DOHH2 (cell line): ENCODE measurements around the gene ANKMY1.

ENCODE experiments used
- H3F3A ChIP-seq: fragments of 200-600 bp; sonication (generic), shearing (Covaris generic); 2 replicates; pipeline ENCODE4 v1.6.0; 2016; ENCODE audit warnings: antibody characterized with exemption, mild to moderate bottlenecking; ENCODE audit not compliant: control insufficient read depth, insufficient read depth
- H3K27ac ChIP-seq: fragments of 200-600 bp; sonication (generic); 2 replicates; pipeline ENCODE4 v1.5.1; 2014; ENCODE audit warnings: low read depth, mild to moderate bottlenecking, low read length, moderate library complexity
- H3K27me3 ChIP-seq: fragments of 200-600 bp; sonication (generic); 2 replicates; pipeline ENCODE4 v1.6.1; 2014; ENCODE audit warnings: mild to moderate bottlenecking, low read length, mixed read lengths; ENCODE audit not compliant: control insufficient read depth
- H3K36me3 ChIP-seq: fragments of 200-600 bp; sonication (generic); 2 replicates; pipeline ENCODE4 v1.6.1; 2014; ENCODE audit warnings: mild to moderate bottlenecking, low read length, moderate library complexity, mixed read lengths; ENCODE audit not compliant: control insufficient read depth
- H3K4me1 ChIP-seq: fragments of 200-600 bp; sonication (generic); 2 replicates; pipeline ENCODE4 v1.6.1; 2014; ENCODE audit warnings: mild to moderate bottlenecking, low read length, mixed read lengths; ENCODE audit not compliant: control insufficient read depth
- H3K4me2 ChIP-seq: fragments of 200-600 bp; sonication (generic); 2 replicates; pipeline ENCODE4 v1.6.0; 2014; ENCODE audit warnings: mild to moderate bottlenecking, low read length, moderate library complexity
- H3K4me3 ChIP-seq: fragments of 200-600 bp; sonication (generic); 2 replicates; pipeline ENCODE4 v1.5.1; 2014; ENCODE audit warnings: mild to moderate bottlenecking, low read length, mixed read lengths
- H3K79me2 ChIP-seq: fragments of 200-600 bp; sonication (generic); 2 replicates; pipeline ENCODE4 v1.6.1; 2014; ENCODE audit warnings: mild to moderate bottlenecking, low read length, mixed read lengths; ENCODE audit not compliant: control insufficient read depth
- H3K9me2 ChIP-seq: fragments of 200-600 bp; sonication (generic); replicated peaks from 2 replicates; pipeline ENCODE4 v1.6.1; 2014; ENCODE audit warnings: mild to moderate bottlenecking, low read length, mixed read lengths; ENCODE audit not compliant: control insufficient read depth
- H3K9me3 ChIP-seq: fragments of 200-600 bp; sonication (generic); 2 replicates; pipeline ENCODE4 v1.6.1; 2014; ENCODE audit warnings: antibody characterized with exemption, low read length, mixed read lengths; ENCODE audit not compliant: control insufficient read depth, insufficient read depth
- H4K20me1 ChIP-seq: fragments of 200-600 bp; sonication (generic); 2 replicates; pipeline ENCODE4 v1.6.0; 2014; ENCODE audit warnings: low read depth, mild to moderate bottlenecking, antibody characterized with exemption, low read length, moderate library complexity; ENCODE audit not compliant: control insufficient read depth, insufficient read depth
- EZH2phosphoT487 ChIP-seq: fragments of 200-600 bp; sonication (generic); IDR thresholded peaks from 2 replicates; pipeline ENCODE4 v1.6.1; 2017; ENCODE audit warnings: borderline replicate concordance, mild to moderate bottlenecking, antibody characterized with exemption, low read length, moderate library complexity, mixed read lengths
- TF ChIP-seq, protein P1 (sequence below): fragments of 200-600 bp; sonication (generic); IDR thresholded peaks from one replicate; pipeline ENCODE4 v1.5.1; 2014; ENCODE audit warnings: antibody characterized with exemption, mild to moderate bottlenecking, low read depth, low read length; ENCODE audit not compliant: poor library complexity, severe bottlenecking

Gene ANKMY1

DNA sequence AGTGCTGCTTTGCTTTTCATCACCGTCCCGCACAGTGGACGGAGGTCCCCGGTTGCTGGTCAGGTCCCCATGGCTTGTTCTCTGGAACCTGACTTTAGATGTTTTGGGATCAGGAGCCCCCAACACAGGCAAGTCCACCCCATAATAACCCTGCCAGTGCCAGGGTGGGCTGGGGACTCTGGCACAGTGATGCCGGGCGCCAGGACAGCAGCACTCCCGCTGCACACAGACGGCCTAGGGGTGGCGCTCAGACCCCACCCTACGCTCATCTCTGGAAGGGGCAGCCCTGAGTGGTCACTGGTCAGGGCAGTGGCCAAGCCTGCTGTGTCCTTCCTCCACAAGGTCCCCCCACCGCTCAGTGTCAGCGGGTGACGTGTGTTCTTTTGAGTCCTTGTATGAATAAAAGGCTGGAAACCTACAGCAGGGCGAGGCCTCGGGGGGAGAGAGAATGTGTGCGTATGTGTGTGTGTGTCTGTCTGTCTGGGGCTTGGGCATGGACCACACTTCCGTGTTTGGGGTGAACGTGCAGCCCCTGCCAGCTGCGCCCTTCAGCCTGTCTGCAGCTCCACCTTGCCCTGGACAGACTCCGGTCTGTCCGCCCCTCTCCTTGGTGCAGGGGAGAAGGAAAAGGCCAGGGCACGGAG is 90.0 kb downstream of the ANKMY1 start:
- Histone ChIP-seq H3K9me2 (no peaks in the 10 kb centered on the region), H3K4me1 (no peaks in the 10 kb centered on the region), H3K36me3 (no peaks in the 10 kb centered on the region), H3K79me2 (no peaks in the 10 kb centered on the region), H3K27ac (no peak overlapping the region), H3F3A (no peaks in the 10 kb centered on the region), H3K27me3 (no peaks in the 10 kb centered on the region), H3K9me3 (no peaks in the 10 kb centered on the region), H3K4me3 (no peak overlapping the region), H4K20me1 (no peaks in the 10 kb centered on the region), H3K4me2 (no peak overlapping the region)
- no peak for TF ChIP-seq EZH2phosphoT487
- TF ChIP-seq, protein P1, sequence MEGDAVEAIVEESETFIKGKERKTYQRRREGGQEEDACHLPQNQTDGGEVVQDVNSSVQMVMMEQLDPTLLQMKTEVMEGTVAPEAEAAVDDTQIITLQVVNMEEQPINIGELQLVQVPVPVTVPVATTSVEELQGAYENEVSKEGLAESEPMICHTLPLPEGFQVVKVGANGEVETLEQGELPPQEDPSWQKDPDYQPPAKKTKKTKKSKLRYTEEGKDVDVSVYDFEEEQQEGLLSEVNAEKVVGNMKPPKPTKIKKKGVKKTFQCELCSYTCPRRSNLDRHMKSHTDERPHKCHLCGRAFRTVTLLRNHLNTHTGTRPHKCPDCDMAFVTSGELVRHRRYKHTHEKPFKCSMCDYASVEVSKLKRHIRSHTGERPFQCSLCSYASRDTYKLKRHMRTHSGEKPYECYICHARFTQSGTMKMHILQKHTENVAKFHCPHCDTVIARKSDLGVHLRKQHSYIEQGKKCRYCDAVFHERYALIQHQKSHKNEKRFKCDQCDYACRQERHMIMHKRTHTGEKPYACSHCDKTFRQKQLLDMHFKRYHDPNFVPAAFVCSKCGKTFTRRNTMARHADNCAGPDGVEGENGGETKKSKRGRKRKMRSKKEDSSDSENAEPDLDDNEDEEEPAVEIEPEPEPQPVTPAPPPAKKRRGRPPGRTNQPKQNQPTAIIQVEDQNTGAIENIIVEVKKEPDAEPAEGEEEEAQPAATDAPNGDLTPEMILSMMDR, result no peak

DNA sequence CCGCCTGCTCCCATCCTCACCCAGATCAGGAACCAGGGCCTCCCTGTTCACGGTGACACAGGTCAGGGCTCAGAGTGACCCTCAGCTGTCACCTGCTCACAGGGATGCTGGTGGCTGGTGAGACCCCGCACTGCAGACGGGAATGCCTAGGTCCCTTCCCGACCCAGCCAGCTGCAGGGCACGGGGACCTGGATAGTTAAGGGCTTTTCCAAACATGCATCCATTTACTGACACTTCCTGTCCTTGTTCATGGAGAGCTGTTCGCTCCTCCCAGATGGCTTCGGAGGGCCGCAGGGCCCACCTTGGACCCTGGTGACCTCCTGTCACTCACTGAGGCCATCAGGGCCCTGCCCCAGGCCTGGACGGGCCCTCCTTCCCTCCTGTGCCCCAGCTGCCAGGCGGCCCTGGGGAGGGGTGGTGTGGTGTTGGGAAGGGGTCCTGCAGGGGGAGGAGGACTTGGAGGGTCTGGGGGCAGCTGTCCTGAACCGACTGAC is 90.6 kb downstream of the ANKMY1 start:
- no peak overlapping the region for H3K4me3 ChIP-seq
- no peaks in the 10 kb centered on the region for H4K20me1 ChIP-seq
- no peak for TF ChIP-seq EZH2phosphoT487
- TF ChIP-seq, protein P1, result no peak
- H3K4me2 ChIP-seq, result no peak overlapping the region
- no peaks in the 10 kb centered on the region for H3F3A ChIP-seq
- H3K9me2 ChIP-seq, result no peaks in the 10 kb centered on the region
- no peaks in the 10 kb centered on the region for H3K36me3 ChIP-seq
- H3K27me3 ChIP-seq, result no peaks in the 10 kb centered on the region
- H3K9me3 ChIP-seq, result no peaks in the 10 kb centered on the region
- no peaks in the 10 kb centered on the region for H3K79me2 ChIP-seq
- H3K27ac ChIP-seq, result no peak overlapping the region
- H3K4me1 ChIP-seq, result no peaks in the 10 kb centered on the region

DNA sequence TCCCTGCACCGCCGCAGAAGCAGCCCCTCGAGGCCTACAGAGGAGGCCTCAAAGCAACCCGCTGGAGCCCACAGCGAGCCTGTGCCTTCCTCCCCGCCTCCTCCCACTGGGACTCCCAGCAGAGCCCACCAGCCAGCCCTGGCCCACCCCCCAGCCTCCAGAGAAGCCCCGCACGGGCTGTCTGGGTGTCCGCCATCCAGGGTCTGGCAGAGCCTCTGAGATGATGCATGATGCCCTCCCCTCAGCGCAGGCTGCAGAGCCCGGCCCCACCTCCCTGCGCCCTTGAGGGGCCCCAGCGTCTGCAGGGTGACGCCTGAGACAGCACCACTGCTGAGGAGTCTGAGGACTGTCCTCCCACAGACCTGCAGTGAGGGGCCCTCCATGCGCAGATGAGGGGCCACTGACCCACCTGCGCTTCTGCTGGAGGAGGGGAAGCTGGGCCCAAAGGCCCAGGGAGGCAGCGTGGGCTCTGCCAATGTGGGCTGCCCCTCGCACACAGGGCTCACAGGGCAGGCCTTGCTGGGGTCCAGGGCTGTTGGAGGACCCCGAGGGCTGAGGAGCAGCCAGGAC is 91.1 kb downstream of the ANKMY1 start:
- H3K9me3 ChIP-seq, result no peaks in the 10 kb centered on the region
- no peaks in the 10 kb centered on the region for H3K4me1 ChIP-seq
- H3K79me2 ChIP-seq, result no peaks in the 10 kb centered on the region
- no peak overlapping the region for H3K4me2 ChIP-seq
- H3K9me2 ChIP-seq, result no peaks in the 10 kb centered on the region
- no peak overlapping the region for H3K4me3 ChIP-seq
- no peak for TF ChIP-seq EZH2phosphoT487
- TF ChIP-seq, protein P1, result no peak
- no peaks in the 10 kb centered on the region for H3F3A ChIP-seq
- H4K20me1 ChIP-seq, result no peaks in the 10 kb centered on the region
- no peaks in the 10 kb centered on the region for H3K36me3 ChIP-seq
- no peak overlapping the region for H3K27ac ChIP-seq
- no peaks in the 10 kb centered on the region for H3K27me3 ChIP-seq
